PC-9 (cell line): Measurements from ENCODE around the gene ADAMTS19. TPM values are rescaled to one million over a fixed set of nuclear protein-coding genes. Genes with fewer than 3 reads are reported as not detected.

Source experiments
- BruUV-seq: library from RNA; stranded (reverse); fragments of 400-500 nt; replicated peaks from 2 replicates; lab custom pipeline; 2021; lab: Mats Ljungman, UMichigan
- CTCF ChIA-PET: fragments of 300-600 bp; sonication (Branson Sonifier 250); formaldehyde crosslinking; loops from one replicate; lab custom pipeline; 2022; ENCODE audit warnings: antibody characterized with exemption; lab: Charles Lee
- POLR2A ChIA-PET: fragments of 300-600 bp; sonication (Branson Sonifier 250); formaldehyde crosslinking; loops from one replicate; lab custom pipeline; 2022; ENCODE audit warnings: antibody characterized with exemption; ENCODE audit not compliant: unreplicated experiment; lab: Charles Lee
- DNase-seq, 2 experiments: peaks; one replicate each; pipeline versions ENCODE4 v3.0.0 to v3.0.0-alpha.2; 2015 to 2022; ENCODE audit warnings: mixed read lengths in 1 of 2
- H2AFZ ChIP-seq: fragments of 200-600 bp; sonication (generic); 2 replicates; pipeline ENCODE4 v1.8.1; 2017; ENCODE audit warnings: antibody characterized with exemption
- H3F3A ChIP-seq: fragments of 200-600 bp; sonication (generic); 2 replicates; pipeline ENCODE4 v1.8.1; 2017; ENCODE audit warnings: antibody characterized with exemption, mild to moderate bottlenecking, low read depth; ENCODE audit not compliant: insufficient read depth
- H3K27ac ChIP-seq: fragments of 200-600 bp; sonication (generic); 2 replicates; pipeline ENCODE4 v1.6.1; 2016; ENCODE audit warnings: mixed run types
- H3K27me3 ChIP-seq: fragments of 200-600 bp; sonication (generic); 2 replicates; pipeline ENCODE4 v1.6.1; 2016; ENCODE audit warnings: low read depth, mixed run types; ENCODE audit not compliant: insufficient read depth
- H3K36me3 ChIP-seq: fragments of 200-600 bp; sonication (generic); 2 replicates; pipeline ENCODE4 v1.6.1; 2016; ENCODE audit warnings: low read depth, mixed run types
- H3K4me1 ChIP-seq: fragments of 200-600 bp; sonication (generic); replicated peaks from 2 replicates; pipeline ENCODE4 v1.6.1; 2016; ENCODE audit warnings: mixed run types; ENCODE audit not compliant: insufficient read depth
- H3K4me2 ChIP-seq: fragments of 200-600 bp; sonication (generic); 2 replicates; pipeline ENCODE4 v1.6.1; 2017; ENCODE audit warnings: mixed run types
- H3K4me3 ChIP-seq: fragments of 200-600 bp; sonication (generic); 2 replicates; pipeline ENCODE4 v1.6.1; 2016; ENCODE audit warnings: mixed run types
- H3K79me2 ChIP-seq: fragments of 200-600 bp; sonication (generic); 2 replicates; pipeline ENCODE4 v1.6.1; 2017; ENCODE audit warnings: low read depth, mixed run types
- H3K9me2 ChIP-seq: fragments of 200-600 bp; sonication (generic); 2 replicates; pipeline ENCODE4 v1.8.1; 2017; ENCODE audit warnings: mild to moderate bottlenecking; ENCODE audit not compliant: insufficient read depth
- H3K9me3 ChIP-seq: fragments of 200-600 bp; sonication (generic); 2 replicates; pipeline ENCODE4 v1.8.1; 2016; ENCODE audit warnings: low read depth; ENCODE audit not compliant: insufficient read depth
- H4K20me1 ChIP-seq: fragments of 200-600 bp; sonication (generic); 2 replicates; pipeline ENCODE4 v1.8.1; 2017; ENCODE audit not compliant: insufficient read depth
- CTCF ChIP-seq: fragments of 200-600 bp; sonication (generic); conservative IDR thresholded peaks from 2 replicates; pipeline ENCODE4 v1.6.1; 2017; ENCODE audit warnings: mixed run types, antibody characterized with exemption, mild to moderate bottlenecking, moderate library complexity
- EZH2 ChIP-seq: fragments of 200-600 bp; sonication (generic); IDR thresholded peaks from 2 replicates; pipeline ENCODE4 v1.8.0; 2017; ENCODE audit warnings: antibody characterized with exemption, low read depth
- intact Hi-C: fragments of 100-400 bp; cut with micrococcal nuclease; formaldehyde crosslinking; loops from one replicate; pipeline ENCODE4 v1.10.0; 2022; ENCODE audit not compliant: unreplicated experiment
- total RNA-seq: library from RNA; stranded (reverse); gene quantifications from 2 replicates; pipeline ENCODE4 v1.2.3, GENCODE V29; 2021

Gene ADAMTS19
- total RNA-seq, 1 experiment from 2014 or later, result not detected

- Histone ChIP-seq H3K9me2 (no peaks in the 10 kb centered on the region; the same call in 1 of the 2 replicates), H3F3A (no peaks in the 10 kb centered on the region), H3K36me3 (no peaks in the 10 kb centered on the region), H3K79me2 (no peaks in the 10 kb centered on the region), H3K4me1 (no peaks in the 10 kb centered on the region), H4K20me1 (no peaks in the 10 kb centered on the region), H3K27me3 (no peaks in the 10 kb centered on the region), H3K4me3 (no peak overlapping the region), H2AFZ (no peak overlapping the region), H3K4me2 (no peak overlapping the region), H3K9me3 (no peaks in the 10 kb centered on the region; the same call in 1 of the 2 replicates), H3K27ac (no peak overlapping the region)
- BruUV-seq, result no TSS peak
- TF ChIP-seq EZH2 (no peak), CTCF (no peak)
- POLR2A ChIA-PET, result no interaction called here
- CTCF ChIA-PET, result no interaction called here
- no peak for DNase-seq
- intact Hi-C loops, result no loop called here
Observed at GRCh38 chr5:129724222-129724621, 264.1 kb downstream of the ADAMTS19 start.

GRCh38 chr5:129724647-129725046 is 264.5 kb downstream of the ADAMTS19 start:
- DNase-seq, result no peak
- BruUV-seq, result no TSS peak
- H3K9me3 ChIP-seq, result no peaks in the 10 kb centered on the region; the same call in 1 of the 2 replicates
- no peaks in the 10 kb centered on the region for H3K27me3 ChIP-seq
- H3K27ac ChIP-seq, result no peak overlapping the region
- no peaks in the 10 kb centered on the region; the same call in 1 of the 2 replicates for H3K9me2 ChIP-seq
- H3K4me1 ChIP-seq, result no peaks in the 10 kb centered on the region
- no peak overlapping the region for H3K4me3 ChIP-seq
- TF ChIP-seq EZH2, result no peak
- no peak for TF ChIP-seq CTCF
- no peak overlapping the region for H2AFZ ChIP-seq
- ChIA-PET POLR2A (no interaction called here), CTCF (no interaction called here)
- H3F3A ChIP-seq, result no peaks in the 10 kb centered on the region
- H3K79me2 ChIP-seq, result no peaks in the 10 kb centered on the region
- H3K4me2 ChIP-seq, result no peak overlapping the region
- no peaks in the 10 kb centered on the region for H4K20me1 ChIP-seq
- no peaks in the 10 kb centered on the region for H3K36me3 ChIP-seq
- intact Hi-C loops, result no loop called here

GRCh38 chr5:129739773-129740172 is 279.7 kb downstream of the ADAMTS19 start:
- CTCF ChIA-PET, result no interaction called here
- no TSS peak for BruUV-seq

More at GRCh38 chr5:129739773-129740172, 279.7 kb downstream of the ADAMTS19 start:
- H4K20me1 ChIP-seq, result no peaks in the 10 kb centered on the region
- no peak for DNase-seq
- no peaks in the 10 kb centered on the region for H3K27me3 ChIP-seq
- H3K27ac ChIP-seq, result no peak overlapping the region
- no peaks in the 10 kb centered on the region for H3F3A ChIP-seq
- H3K79me2 ChIP-seq, result no peaks in the 10 kb centered on the region
- no peak overlapping the region for H2AFZ ChIP-seq
- H3K9me2 ChIP-seq, result no peaks in the 10 kb centered on the region
- POLR2A ChIA-PET, result no interaction called here
- no peaks in the 10 kb centered on the region for H3K9me3 ChIP-seq
- no peak overlapping the region for H3K4me3 ChIP-seq
- no peak overlapping the region for H3K4me2 ChIP-seq
- intact Hi-C loops, result no loop called here
- no peaks in the 10 kb centered on the region for H3K4me1 ChIP-seq
- H3K36me3 ChIP-seq, result no peaks in the 10 kb centered on the region
- TF ChIP-seq CTCF (no peak), EZH2 (no peak)
